ELF-1 (cell line): ENCODE results near the gene MYO1D.

Source experiments
- DNase-seq: peaks from one replicate; pipeline ENCODE4 v3.0.0-alpha.2; 2016; ENCODE audit warnings: low read depth, low spot score

Gene MYO1D

DNA sequence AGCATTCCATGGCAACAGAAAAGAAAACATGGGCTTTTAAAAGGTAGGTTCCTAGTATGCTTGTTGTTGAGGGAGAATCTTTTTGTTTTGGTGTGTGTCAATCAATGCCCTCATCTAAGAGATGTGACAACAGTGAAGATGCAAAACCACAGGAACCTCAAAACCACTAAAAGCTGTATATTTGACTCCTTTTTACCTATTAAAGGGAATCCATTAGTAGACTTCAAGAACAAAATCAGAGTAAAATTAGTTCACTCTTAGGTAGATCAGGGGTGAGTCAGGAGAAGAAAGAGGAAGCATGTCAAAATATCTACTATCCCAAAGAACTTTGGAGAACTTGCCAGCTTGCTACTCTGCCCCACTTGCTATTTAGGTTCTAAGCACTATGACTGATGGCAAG is 301.1 kb downstream of the MYO1D start:
- no peak for DNase-seq

DNA sequence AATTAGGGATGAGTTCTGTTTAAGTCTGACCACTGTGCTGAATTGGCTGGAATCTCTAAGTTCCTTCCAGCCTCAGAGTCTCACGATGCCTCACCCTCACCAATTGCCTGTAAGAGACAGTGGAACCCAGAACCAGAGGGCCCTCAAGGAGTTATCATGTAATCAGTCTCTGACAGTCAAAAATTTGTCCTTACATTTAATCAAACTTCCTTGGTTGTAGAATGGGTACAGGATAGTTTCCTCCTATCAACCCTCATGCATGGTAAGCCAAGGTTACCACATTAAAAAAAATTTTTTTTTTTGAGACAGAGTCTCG is 306.9 kb downstream of the MYO1D start:
- no peak for DNase-seq

DNA sequence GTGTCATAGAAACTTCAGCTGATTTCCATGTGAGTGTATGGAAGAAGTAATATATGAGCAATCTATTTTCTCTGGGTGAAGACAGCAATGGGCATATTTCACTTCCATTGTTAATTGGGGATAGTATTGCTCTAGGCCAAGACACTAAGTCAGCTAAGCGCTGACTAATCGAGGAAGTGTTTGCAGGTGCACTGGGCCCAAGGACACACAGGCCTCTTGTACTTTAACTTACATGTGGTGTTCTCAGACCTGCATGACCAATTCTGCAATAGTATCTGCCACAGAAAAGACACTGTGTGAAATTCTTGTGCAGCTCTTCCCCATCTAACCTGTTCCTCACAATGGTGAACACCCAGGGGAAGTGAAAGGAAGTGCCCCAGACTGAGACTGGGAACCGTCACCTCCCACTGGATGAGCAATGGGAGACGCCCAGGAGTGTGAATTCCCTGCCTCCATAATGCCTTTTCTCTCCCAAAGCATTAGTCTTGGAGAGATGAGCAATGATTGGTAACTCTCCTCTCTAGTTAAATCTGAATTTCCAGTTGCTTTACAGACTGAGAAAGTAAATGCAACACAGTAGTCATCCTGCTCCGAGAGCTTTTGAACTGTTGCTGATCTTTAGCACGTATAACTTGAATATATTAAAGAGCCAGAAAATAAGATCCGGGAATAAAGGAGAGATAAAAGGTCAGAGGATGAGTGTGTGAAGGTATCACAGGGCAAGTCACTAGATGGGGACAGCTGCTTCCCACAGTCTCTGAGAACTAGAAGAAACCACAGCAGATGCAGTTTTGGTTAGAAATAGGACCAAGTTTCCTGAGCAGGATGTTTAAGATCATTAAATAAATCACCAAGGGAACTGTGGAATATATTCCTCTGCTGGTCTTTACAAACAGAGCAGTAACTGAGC is 307.5 kb downstream of the MYO1D start:
- no peak for DNase-seq

DNA sequence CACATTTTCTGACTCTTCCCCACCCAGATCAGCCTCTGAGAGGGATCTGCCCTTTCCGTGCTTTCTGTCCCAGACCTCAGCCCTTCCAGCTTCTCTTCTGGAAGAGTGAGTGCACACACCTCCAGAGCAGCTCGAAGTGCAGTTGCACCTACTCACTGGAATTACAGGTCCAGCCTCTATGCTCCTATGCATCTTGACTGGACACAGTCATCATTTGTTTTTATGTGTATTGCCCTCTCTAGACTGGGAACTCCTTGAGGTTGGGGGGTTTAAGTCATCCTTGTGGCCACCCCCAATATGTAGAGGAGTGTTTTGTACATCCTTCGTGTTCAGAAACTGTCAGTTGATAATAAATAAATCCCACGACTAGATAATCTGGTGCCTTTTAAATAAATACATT is 308.2 kb downstream of the MYO1D start:
- DNase-seq, result no peak

DNA sequence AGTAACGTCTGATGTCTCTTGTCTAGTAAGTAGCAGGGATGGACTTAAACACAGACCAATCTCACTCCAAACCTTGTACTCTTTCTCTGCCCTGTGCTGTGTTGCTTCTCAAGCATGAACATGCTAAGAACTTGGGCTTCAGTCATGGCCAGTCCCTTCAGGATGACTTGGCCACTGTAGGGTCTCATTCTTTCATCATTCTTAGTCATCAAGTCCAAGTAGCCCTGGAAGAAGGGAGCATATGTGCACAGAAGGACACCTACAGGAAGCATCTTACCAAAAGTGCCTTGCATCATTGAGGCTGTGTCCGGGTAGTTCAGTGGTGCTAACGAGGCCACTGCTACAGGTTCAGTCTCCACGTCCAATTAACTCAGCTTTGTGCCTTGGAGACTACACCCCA is 309.4 kb downstream of the MYO1D start:
- no peak for DNase-seq

DNA sequence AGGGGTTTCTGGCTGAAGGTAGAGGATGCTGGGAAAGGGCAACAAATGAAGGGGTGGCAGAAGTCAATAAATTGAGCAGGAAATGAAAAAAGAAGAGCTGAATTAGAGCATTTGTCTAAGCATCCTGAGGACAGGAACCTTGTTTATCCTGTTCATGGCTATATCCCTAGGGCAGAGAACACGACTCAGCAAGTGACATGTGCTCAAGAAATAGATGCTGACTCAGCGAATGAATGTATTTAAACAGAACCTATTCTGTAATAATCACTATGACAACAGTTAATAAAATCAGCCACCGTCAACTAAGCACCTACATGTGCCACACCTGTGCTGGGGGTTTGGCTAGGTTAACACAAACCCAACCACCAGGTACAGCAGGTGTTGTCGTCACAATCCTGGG is 309.8 kb downstream of the MYO1D start:
- DNase-seq, result no peak

DNA sequence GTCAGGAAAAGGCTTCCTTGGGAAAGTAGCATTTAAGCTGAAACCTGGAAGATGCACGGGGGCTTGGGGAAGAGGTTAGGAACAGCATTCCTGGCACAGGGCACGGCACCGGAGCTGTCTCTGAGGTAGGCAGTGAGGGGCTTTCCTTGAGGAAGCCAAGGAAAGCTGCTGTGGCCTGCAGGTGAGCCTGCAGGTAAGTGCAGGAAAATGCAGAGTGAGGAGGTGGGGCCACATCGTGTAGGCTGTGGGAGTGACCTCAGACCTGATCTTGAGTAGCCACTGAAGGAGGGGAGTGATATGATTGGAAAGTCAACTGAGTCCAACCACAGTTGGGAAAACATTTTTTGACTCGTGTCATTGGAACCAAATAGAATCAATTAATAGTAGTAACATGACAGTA is 310.6 kb downstream of the MYO1D start:
- no peak for DNase-seq

DNA sequence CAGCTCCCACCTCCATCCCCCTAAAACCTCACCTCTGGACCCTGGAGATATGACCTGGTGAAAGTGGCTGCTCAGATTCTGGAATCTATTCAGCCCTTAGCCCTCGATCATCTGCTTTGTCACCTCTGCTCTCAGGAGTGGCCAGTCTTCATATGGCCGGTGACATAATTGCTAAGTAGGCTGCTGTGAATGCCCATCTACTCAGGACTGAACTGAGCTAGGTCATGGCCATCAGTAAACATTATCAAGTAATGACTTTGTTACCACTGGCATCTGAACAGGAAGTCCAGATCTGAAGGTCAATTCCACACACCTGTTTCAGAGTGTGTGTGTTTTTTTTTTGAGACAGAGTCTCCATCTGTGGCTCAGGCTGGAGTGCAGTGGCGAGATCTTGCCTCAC is 311.5 kb downstream of the MYO1D start:
- no peak for DNase-seq

DNA sequence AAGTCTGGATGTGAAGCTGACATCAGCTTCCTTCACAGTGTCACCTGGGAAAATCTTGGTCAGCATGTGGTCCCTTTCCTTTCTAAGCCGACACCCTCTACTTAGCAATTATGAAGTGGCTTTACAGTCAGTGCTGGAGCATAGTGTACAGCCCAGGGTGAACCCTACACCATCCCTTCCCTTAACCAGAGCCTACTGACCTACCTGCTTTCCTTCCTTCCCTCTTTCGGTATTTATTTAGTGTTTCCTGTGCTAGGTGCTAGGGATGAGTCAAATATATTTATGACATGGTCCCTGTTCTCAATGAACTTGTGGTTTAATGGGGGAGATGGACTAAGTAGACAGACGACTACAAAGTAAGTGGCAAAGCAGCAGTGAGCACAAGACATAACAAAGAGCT is 312.6 kb downstream of the MYO1D start:
- no peak for DNase-seq

DNA sequence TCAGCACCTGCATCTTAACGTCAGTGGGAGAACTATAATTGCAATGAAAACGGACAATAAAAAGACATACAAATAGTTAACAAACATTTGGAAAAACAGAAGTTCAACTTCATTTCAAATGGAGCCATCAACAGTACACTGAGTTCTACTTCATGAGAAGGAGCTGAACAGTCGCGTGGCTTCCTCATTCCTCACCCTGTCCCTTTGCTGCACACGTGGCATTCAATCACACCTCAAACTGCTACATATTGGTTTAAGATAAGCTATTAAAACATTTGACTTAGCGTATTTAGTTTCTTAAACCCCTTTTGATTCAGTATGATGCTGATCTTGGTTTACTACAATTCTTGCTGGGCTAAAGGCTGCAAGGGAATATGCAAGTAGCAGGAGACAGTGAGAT is 313.3 kb downstream of the MYO1D start:
- no peak for DNase-seq

DNA sequence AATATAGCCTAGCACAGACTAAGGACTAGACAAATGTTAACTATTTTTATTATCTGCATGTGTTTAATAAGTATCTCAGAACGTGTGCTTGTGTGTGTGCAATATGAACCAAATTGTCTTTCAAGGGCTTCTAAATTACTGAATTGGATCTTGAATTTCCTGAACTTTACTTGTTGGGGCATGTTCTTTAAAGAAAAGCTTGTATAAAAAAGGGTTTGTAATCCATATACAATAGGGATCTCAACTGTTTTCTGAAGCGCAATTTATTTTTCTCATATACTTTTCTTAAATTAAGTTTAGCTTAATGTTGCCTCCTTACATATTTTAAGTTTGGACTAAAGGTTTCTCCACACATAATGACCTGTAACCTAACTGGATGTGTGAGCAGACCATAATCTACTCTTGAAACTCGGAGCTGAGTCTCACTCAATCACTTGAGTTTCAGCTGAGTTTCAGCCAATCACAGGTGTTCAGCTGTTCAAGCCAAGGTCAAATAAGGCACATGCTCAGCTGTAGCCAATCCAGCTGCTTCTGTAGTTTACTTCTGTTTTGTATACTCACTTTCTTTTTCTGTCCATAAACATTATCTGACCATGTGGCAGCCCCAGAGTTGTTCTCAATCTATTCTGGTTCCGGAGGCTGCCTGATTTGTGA is 317.8 kb downstream of the MYO1D start:
- DNase-seq, result no peak

DNA sequence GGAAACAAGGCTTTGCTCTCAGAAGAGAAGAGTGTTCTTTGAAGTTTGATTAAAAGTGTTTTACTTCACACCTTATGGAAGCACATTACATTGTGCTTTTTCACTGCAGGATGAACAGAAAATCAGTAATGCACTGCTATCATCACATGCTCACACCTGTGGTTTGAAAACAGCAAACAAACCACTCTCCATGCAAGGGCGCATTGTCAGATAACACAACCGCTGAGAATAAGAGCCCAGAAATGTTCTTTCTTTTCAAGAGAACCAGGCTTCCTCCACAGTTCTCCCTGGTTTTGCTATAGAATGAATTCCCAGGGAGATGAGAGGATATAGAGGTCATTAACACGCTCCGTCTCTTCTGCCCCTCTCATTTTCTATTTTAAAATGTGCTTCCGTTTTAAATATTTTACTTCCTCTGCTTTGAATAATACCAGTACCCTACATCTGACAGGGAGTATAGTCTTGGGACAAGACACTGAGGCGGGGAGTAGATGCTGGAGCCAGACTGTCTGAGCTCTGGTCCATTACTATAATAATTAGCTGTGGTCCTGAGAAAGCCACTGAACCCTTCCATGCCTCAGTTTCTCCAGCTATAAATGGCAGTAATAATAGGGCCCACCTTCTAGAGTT is 318.5 kb downstream of the MYO1D start:
- DNase-seq, result no peak

DNA sequence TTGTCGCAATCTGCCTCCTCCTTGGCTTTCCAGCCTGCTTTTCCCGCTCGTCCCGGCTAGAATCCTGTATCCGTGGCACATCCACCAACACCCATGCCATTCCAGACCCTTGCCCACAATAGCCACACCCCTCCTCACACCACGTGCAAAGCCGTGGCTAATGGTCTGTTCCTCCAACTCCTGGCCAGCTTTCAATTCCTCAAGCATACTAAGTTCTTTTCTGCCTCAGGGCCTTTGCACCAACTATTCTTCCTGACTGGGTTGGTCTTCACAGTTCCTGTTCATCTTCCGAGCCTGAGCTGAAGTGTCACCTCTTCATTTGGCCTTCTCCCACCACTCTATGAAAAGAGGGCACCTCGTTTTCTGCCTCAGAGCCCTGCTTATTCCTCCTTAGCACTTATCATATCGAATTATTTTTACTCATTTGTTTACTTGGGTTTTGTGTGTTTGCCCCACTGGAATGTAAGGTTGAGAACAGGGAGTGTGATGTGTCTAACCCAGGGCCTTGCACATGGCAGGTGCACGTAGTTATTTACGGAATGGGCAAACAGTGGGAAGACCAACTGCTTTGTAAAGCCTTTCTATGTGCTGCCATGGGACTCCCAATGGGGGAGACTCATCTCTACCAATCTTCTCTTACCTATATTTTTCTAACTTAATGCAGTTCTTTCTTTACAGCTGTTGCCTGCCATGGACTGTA is 321.2 kb downstream of the MYO1D start:
- no peak for DNase-seq

DNA sequence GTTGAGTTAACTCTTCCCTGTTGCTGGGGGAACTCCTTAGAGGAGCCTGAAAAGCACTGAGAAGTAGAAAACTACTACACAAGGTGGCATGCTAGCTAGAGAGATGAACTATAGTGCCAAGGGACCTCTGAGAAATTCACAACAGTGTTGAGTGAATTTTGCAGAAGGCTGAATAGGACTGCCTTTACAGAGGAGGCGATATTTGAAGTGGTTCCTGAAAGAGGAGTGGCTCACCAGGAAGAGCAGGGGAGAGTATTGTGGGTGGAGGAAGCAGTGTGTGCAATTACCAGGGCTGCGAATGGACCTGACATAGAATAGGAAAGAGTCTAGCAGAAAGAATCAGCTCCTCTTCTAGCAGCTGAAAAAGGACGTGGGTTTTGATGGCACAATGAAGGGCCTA is 323.8 kb downstream of the MYO1D start:
- DNase-seq, result no peak

DNA sequence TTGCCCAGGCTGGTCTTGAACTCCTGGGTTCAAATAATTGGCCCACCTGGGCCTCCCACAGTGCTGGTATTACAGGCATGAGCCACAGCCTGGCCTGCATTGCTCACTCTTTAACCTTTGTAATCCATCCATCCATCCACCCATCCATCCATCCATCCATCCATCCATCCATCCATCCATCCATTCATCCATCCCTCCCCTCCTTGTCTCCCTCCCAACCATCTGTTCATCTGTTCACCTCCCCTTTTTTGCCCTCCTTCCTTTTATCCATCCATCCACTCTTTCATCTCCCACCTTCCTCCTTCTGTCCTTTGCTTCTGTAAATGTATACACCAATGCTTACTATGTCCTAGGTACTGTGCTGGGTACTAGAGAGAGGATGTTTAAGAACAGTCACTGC is 324.6 kb downstream of the MYO1D start:
- no peak for DNase-seq

DNA sequence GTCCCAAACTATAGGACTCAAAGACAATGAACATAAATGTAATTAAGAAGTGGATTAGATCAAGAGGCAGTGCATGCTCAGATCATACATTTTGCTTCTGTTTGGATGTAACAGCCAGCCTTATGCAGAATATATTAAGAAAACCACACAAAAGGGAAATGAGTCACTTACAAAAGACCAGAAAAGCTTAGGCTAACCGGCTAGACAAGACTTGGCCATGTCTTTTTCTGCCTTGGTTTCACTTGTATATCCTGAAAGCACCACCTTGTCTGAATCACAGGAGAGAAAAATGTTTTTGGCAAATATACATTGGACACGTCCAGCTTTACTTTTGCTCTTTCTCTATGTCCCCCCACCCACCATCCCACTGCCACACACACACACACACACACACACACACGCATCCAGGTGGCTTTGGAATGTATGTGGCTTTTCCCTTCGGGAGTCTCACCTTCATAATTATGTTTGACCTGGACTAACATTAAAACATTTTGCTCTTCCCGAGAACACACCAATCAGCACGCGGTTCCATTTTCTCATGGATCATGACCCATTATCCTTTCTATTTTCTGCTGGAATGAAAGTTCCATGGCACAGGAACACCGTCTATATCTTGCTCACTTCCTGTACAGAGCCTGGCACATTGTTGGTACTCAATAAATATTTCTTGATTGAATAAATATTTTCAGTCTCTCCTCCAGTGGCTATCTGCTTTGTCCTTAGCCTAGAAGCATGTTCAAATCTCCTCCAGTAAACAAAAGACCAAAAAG is 325.6 kb downstream of the MYO1D start:
- no peak for DNase-seq

DNA sequence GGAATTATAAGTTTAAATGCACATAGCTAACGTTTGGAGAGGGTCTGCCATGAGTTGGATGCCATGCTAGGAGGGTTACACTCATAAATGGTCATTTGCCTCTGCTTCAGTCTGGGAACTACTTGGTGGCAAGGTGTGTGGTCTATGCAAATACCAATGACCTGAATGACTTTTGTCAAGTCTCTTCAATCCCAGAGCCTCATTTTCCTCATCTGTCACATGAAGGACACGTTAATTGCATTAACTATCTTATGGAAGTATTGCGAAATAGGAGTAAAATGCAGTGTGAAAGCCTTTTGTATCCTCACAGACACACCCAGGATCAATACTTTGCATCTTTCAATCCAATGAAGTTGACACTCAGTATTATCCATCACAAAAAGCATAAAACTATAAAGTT is 327.4 kb downstream of the MYO1D start:
- no peak for DNase-seq

DNA sequence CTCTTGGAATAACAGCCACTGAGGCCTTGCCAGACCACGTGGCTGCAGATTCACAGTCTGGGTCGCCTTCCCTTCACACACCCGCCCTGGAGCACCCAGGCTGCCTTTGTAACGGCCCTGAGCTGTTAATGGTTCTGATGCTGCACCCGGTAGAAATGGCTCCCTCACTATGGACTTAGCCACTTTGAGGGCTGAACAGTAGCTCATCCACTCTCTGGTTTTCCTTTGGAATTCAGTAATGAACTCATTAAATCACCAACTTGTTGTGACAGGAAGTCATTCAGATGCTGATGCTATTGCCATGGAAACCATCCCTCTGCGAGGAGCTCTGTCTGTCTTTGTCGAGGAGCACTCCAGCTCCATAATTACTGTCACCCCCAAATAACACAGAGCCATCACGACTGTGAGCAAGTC is 330.9 kb downstream of the MYO1D start:
- DNase-seq, result peak; percentile 61

DNA sequence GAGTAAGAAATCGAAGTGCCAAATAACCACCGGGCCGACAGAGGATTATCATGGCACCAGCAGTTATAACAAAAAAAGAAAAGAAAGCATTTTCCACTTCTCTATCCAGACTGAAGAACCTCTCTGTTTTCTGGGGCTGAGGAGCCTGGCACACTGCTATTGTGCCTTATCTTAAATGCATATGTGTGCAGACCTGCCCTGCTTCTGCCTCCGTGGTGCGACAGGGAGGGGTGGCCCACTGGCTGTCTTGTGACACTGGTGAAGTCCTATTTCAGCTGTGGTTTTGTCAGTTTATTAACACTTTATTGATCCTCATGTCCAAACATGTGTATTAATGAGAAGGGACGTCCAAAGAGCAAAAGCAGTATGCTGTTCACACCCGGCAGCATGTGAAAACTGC is 334.7 kb downstream of the MYO1D start:
- no peak for DNase-seq

DNA sequence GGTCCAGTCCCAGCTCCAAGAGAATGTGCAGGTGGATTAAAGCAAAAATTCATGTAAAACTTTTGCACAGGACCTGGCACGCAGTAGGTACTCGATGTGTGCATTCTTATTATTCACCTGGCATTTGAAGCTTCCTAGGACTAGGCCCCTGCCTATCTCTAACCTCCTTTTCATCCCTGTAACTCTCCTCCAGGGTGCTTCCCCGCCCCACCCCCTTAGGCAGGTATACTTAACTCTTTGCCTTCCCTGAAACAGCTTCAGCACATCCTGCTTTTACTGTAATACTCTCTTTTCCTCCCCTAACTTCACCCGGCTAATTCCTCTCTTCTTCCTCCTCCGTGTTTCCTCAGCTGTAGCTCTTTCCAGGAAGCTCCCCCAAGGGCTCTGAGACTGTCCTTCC is 335.3 kb downstream of the MYO1D start:
- no peak for DNase-seq
